ENCODE results near the gene TMEM151A. TPM values are rescaled to one million over a fixed set of nuclear protein-coding genes. Genes with fewer than 3 reads are reported as not detected.

TMEM151A gene
- total and polyA plus RNA-seq, 2 donors (not counting 1 experiment from before 2014, with no cell fraction given), result under 0.01 TPM; not detected in 1

GRCh38 chr11:66258473-66258893, 33.2 kb upstream of the TMEM151A start:
- H3K36me3 ChIP-seq (ENCODE audit: control insufficient read depth, insufficient read depth, low read length), result peaks cover 11% of the 10 kb centered on the region
- peak overlapping the region; percentile 71 to 98 (median 84) for H3K4me3 ChIP-seq (replicated peaks in 1 of 4; ENCODE audit: control extremely low read depth in 1 of 4, insufficient read depth in 1 of 4, low read depth in 3 of 4, low read length in 4 of 4)
- H4K20me1 ChIP-seq (ENCODE audit: control insufficient read depth, extremely low read depth, insufficient read depth, low read length), result no peaks in the 10 kb centered on the region
- no peak overlapping the region for H3K27ac ChIP-seq (ENCODE audit: insufficient read depth, low read length)
- TF ChIP-seq EZH2 (IDR thresholded peaks at IDR 0.05; ENCODE audit: low read length, missing control alignments) (no peak), CTCF (conservative IDR thresholded peaks at IDR 0.05 in 1 of 2, IDR thresholded peaks at IDR 0.05 in 1 of 2; ENCODE audit: low read depth in 1 of 2, low read length in 2 of 2) (no peak)
- H3K4me2 ChIP-seq (ENCODE audit: extremely low read depth, insufficient read depth, low read length), result peak overlapping the region; percentile 75
- no peak overlapping the region for H2AFZ ChIP-seq (ENCODE audit: low read length)
- peak overlapping the region; percentile 81 for H3K9ac ChIP-seq (ENCODE audit: insufficient read depth, low read length)
- no peaks in the 10 kb centered on the region for H3K27me3 ChIP-seq (ENCODE audit: control insufficient read depth, insufficient read depth, low read length)
- H3K9me3 ChIP-seq (ENCODE audit: control insufficient read depth, insufficient read depth, low read depth, low read length), result no peaks in the 10 kb centered on the region
- peaks cover 3% of the 10 kb centered on the region for H3K4me1 ChIP-seq (ENCODE audit: control insufficient read depth, extremely low read depth, insufficient read depth, low read length)
- DNase-seq (ENCODE audit: low read depth in 2 of 2), result no peak
- peaks cover 4% of the 10 kb centered on the region for H3K79me2 ChIP-seq (ENCODE audit: control insufficient read depth, insufficient read depth, low read length)

GRCh38 chr11:66259225-66259624, 32.5 kb upstream of the TMEM151A start:
- no peak overlapping the region for H3K9ac ChIP-seq (ENCODE audit: insufficient read depth, low read length)
- H3K36me3 ChIP-seq (ENCODE audit: control insufficient read depth, insufficient read depth, low read length), result peaks cover 13% of the 10 kb centered on the region
- no peaks in the 10 kb centered on the region for H3K27me3 ChIP-seq (ENCODE audit: control insufficient read depth, insufficient read depth, low read length)
- H3K79me2 ChIP-seq (ENCODE audit: control insufficient read depth, insufficient read depth, low read length), result peaks cover 4% of the 10 kb centered on the region
- no peak for TF ChIP-seq EZH2 (IDR thresholded peaks at IDR 0.05; ENCODE audit: low read length, missing control alignments)
- no peak for TF ChIP-seq CTCF (conservative IDR thresholded peaks at IDR 0.05 in 1 of 2, IDR thresholded peaks at IDR 0.05 in 1 of 2; ENCODE audit: low read depth in 1 of 2, low read length in 2 of 2)
- DNase-seq (ENCODE audit: low read depth in 2 of 2), result no peak
- H3K27ac ChIP-seq (ENCODE audit: insufficient read depth, low read length), result no peak overlapping the region
- H3K4me3 ChIP-seq (replicated peaks in 1 of 4; ENCODE audit: control extremely low read depth in 1 of 4, insufficient read depth in 1 of 4, low read depth in 3 of 4, low read length in 4 of 4), result no peak overlapping the region
- peaks cover 3% of the 10 kb centered on the region for H3K4me1 ChIP-seq (ENCODE audit: control insufficient read depth, extremely low read depth, insufficient read depth, low read length)
- H3K9me3 ChIP-seq (ENCODE audit: control insufficient read depth, insufficient read depth, low read depth, low read length), result no peaks in the 10 kb centered on the region
- H4K20me1 ChIP-seq (ENCODE audit: control insufficient read depth, extremely low read depth, insufficient read depth, low read length), result no peaks in the 10 kb centered on the region
- H2AFZ ChIP-seq (ENCODE audit: low read length), result no peak overlapping the region
- no peak overlapping the region for H3K4me2 ChIP-seq (ENCODE audit: extremely low read depth, insufficient read depth, low read length)

GRCh38 chr11:66259956-66260355, 31.7 kb upstream of the TMEM151A start:
- H3K27ac ChIP-seq (ENCODE audit: insufficient read depth, low read length), result no peak overlapping the region
- no peak overlapping the region for H3K4me2 ChIP-seq (ENCODE audit: extremely low read depth, insufficient read depth, low read length)
- DNase-seq (ENCODE audit: low read depth in 2 of 2), result no peak
- H3K9me3 ChIP-seq (ENCODE audit: control insufficient read depth, insufficient read depth, low read depth, low read length), result no peaks in the 10 kb centered on the region
- no peak for TF ChIP-seq EZH2 (IDR thresholded peaks at IDR 0.05; ENCODE audit: low read length, missing control alignments)
- no peak for TF ChIP-seq CTCF (conservative IDR thresholded peaks at IDR 0.05 in 1 of 2, IDR thresholded peaks at IDR 0.05 in 1 of 2; ENCODE audit: low read depth in 1 of 2, low read length in 2 of 2)
- no peak overlapping the region for H3K9ac ChIP-seq (ENCODE audit: insufficient read depth, low read length)
- H3K4me3 ChIP-seq (replicated peaks in 1 of 4; ENCODE audit: control extremely low read depth in 1 of 4, insufficient read depth in 1 of 4, low read depth in 3 of 4, low read length in 4 of 4), result no peak overlapping the region
- no peaks in the 10 kb centered on the region for H3K27me3 ChIP-seq (ENCODE audit: control insufficient read depth, insufficient read depth, low read length)
- no peaks in the 10 kb centered on the region for H4K20me1 ChIP-seq (ENCODE audit: control insufficient read depth, extremely low read depth, insufficient read depth, low read length)
- peaks cover 20% of the 10 kb centered on the region for H3K36me3 ChIP-seq (ENCODE audit: control insufficient read depth, insufficient read depth, low read length)
- H3K79me2 ChIP-seq (ENCODE audit: control insufficient read depth, insufficient read depth, low read length), result peaks cover 4% of the 10 kb centered on the region
- H2AFZ ChIP-seq (ENCODE audit: low read length), result no peak overlapping the region
- peaks cover 3% of the 10 kb centered on the region for H3K4me1 ChIP-seq (ENCODE audit: control insufficient read depth, extremely low read depth, insufficient read depth, low read length)

Data from fibroblast of lung (primary cell).